Endothelial cell of umbilical vein (primary cell): ENCODE data around the gene HTT-AS. TPM values are rescaled to one million over a fixed set of nuclear protein-coding genes. Genes with fewer than 3 reads are reported as not detected.

ENCODE experiments used
- BruUV-seq: library from RNA; stranded (reverse); fragments of 400-500 nt; replicated peaks from 2 replicates; lab custom pipeline; 2021; lab: Mats Ljungman, UMichigan
- CTCF ChIA-PET: fragments of 300-600, 350-600 bp; sonication (Branson Sonifier 250); formaldehyde crosslinking; loops from one replicate; lab custom pipeline; 2021; ENCODE audit warnings: antibody characterized with exemption, inconsistent platforms; lab: Charles Lee
- POLR2A ChIA-PET: fragments of 300-600, 350-600 bp; sonication (Branson Sonifier 250); formaldehyde crosslinking; loops from one replicate; lab custom pipeline; 2021; ENCODE audit warnings: antibody characterized with exemption, inconsistent platforms; lab: Charles Lee
- DNase-seq: peaks from one replicate; pipeline ENCODE4 v3.0.0-alpha.2; 2011; ENCODE audit warnings: low read depth, low spot score
- FAIRE-seq: peaks from 2 replicates; lab custom pipeline; 2011; peaks lifted over from hg19 to GRCh38; lab: Jason Lieb, UNC
- H2AFZ ChIP-seq: 2 replicates; pipeline ENCODE4 v1.6.0; 2012; ENCODE audit warnings: low read depth, low read length, control low read depth, inconsistent platforms
- H3K27ac ChIP-seq: 2 replicates; pipeline ENCODE4 v1.5.1; 2011; ENCODE audit warnings: low read depth, mild to moderate bottlenecking, control low read depth, low read length, moderate library complexity; ENCODE audit not compliant: insufficient read depth
- H3K27me3 ChIP-seq, 2 experiments: 2 replicates each; pipeline versions ENCODE4 v1.6.0 to v1.6.1; 2011; ENCODE audit warnings: low read length in 2 of 2, mixed read lengths in 1 of 2; ENCODE audit not compliant: control insufficient read depth in 2 of 2, insufficient read depth in 2 of 2
- H3K36me3 ChIP-seq, 2 experiments: 2 replicates in 1 of 2; 3 replicates in 1 of 2; pipeline ENCODE4 v1.5.1; 2011; ENCODE audit warnings: low read length in 2 of 2, mild to moderate bottlenecking in 1 of 2, moderate library complexity in 1 of 2; ENCODE audit not compliant: control insufficient read depth in 2 of 2, insufficient read depth in 2 of 2; ENCODE audit errors: extremely low read depth in 1 of 2
- H3K4me1 ChIP-seq: 3 replicates; pipeline ENCODE4 v1.5.1; 2011; ENCODE audit warnings: mild to moderate bottlenecking, low read length; ENCODE audit not compliant: control insufficient read depth, insufficient read depth; ENCODE audit errors: extremely low read depth
- H3K4me2 ChIP-seq: 2 replicates; pipeline ENCODE4 v1.6.1; 2011; ENCODE audit warnings: low read length, control low read depth, mixed read lengths; ENCODE audit not compliant: insufficient read depth
- H3K4me3 ChIP-seq, 3 experiments: fragments of 200-600 bp in 1 of 3; sonication (generic), shearing (Covaris generic) in 1 of 3; replicated peaks in 1 of 3; 2 replicates each; pipeline ENCODE4 v1.5.1; 2011 to 2016; ENCODE audit warnings: control low read depth in 3 of 3, low read length in 3 of 3, mild to moderate bottlenecking in 2 of 3, inconsistent platforms in 1 of 3, low read depth in 1 of 3, moderate library complexity in 1 of 3; ENCODE audit not compliant: insufficient read depth in 1 of 3
- H3K79me2 ChIP-seq: 2 replicates; pipeline ENCODE4 v1.6.0; 2012; ENCODE audit warnings: low read length, inconsistent platforms; ENCODE audit not compliant: control insufficient read depth, insufficient read depth
- H3K9ac ChIP-seq: replicated peaks from 2 replicates; pipeline ENCODE3; 2011; ENCODE audit warnings: low read length, control low read depth; ENCODE audit not compliant: insufficient read depth; ENCODE audit errors: extremely low read depth
- H3K9me1 ChIP-seq: replicated peaks from 3 replicates; pipeline ENCODE4 v1.6.0; 2011; ENCODE audit warnings: mild to moderate bottlenecking, low read length; ENCODE audit not compliant: control insufficient read depth, insufficient read depth; ENCODE audit errors: extremely low read depth
- H3K9me3 ChIP-seq: replicated peaks from 2 replicates; pipeline ENCODE4 v1.5.1; 2012; ENCODE audit warnings: low read length, inconsistent platforms; ENCODE audit not compliant: control insufficient read depth, insufficient read depth
- H4K20me1 ChIP-seq: replicated peaks from 2 replicates; pipeline ENCODE3; 2011; ENCODE audit warnings: mild to moderate bottlenecking, low read length; ENCODE audit not compliant: control insufficient read depth, insufficient read depth; ENCODE audit errors: extremely low read depth
- EZH2 ChIP-seq: IDR thresholded peaks from 2 replicates; pipeline ENCODE4 v1.6.1; 2012; ENCODE audit warnings: borderline replicate concordance, low read depth, mild to moderate bottlenecking, moderate library complexity, low read length, inconsistent platforms; ENCODE audit not compliant: severe bottlenecking
- FOS ChIP-seq: IDR thresholded peaks from 2 replicates; pipeline ENCODE4 v1.6.1; 2011; ENCODE audit warnings: mild to moderate bottlenecking, low read length, moderate library complexity, borderline replicate concordance; ENCODE audit not compliant: insufficient read depth
- GATA2 ChIP-seq: IDR thresholded peaks from 2 replicates; pipeline ENCODE4 v1.7.0; 2011; ENCODE audit warnings: low read depth, mild to moderate bottlenecking, moderate library complexity, mixed read lengths, low read length; ENCODE audit not compliant: insufficient read length, insufficient read depth
- JUN ChIP-seq: IDR thresholded peaks from 2 replicates; pipeline ENCODE4 v1.6.1; 2011; ENCODE audit warnings: borderline replicate concordance, low read depth; ENCODE audit not compliant: insufficient read length, insufficient read depth
- MYC ChIP-seq: IDR thresholded peaks from one replicate; pipeline ENCODE4 v1.6.1; 2011; ENCODE audit warnings: mild to moderate bottlenecking, low read depth, low read length
- POLR2A ChIP-seq: IDR thresholded peaks from 2 replicates; pipeline ENCODE4 v1.6.1; 2012; ENCODE audit warnings: low read depth, mild to moderate bottlenecking, control low read depth, low read length
- POLR2AphosphoS5 ChIP-seq: IDR thresholded peaks from 2 replicates; pipeline ENCODE4 v1.6.1; 2012; ENCODE audit warnings: low read depth, mild to moderate bottlenecking, control low read depth, low read length, moderate library complexity; ENCODE audit not compliant: insufficient read depth
- dilution Hi-C: fragments of 300-500 bp; cut with MboI; formaldehyde crosslinking; loops from one replicate; pipeline ENCODE4 v1.15.0; 2019; ENCODE audit warnings: low sequenced_read_pairs; ENCODE audit not compliant: extremely low pct_ligation_motif_present
- intact Hi-C: fragments of 100-400 bp; cut with micrococcal nuclease; formaldehyde crosslinking; loops from one replicate; pipeline ENCODE4 v1.10.0; 2022
- polyA plus RNA-seq, 4 experiments: library from polyadenylated mRNA; depleted of rRNA in 3 of 4; stranded (reverse) in 3 of 4; unstranded in 1 of 4; fragments of >200 nt; gene quantifications; 2 replicates each; pipeline versions ENCODE4 v1.2.1 to v1.2.3, GENCODE V29; 2011 to 2012; ENCODE audit warnings: missing spikeins in 1 of 4
- total RNA-seq: library from RNA; stranded (reverse); gene quantifications from 2 replicates; pipeline ENCODE4 v1.2.3, GENCODE V29; 2021
- TF ChIP-seq, protein P1 (sequence below): IDR thresholded peaks from 2 replicates; pipeline ENCODE4 v1.6.1; 2011; ENCODE audit not compliant: insufficient read depth, insufficient read length
- TF ChIP-seq, protein P2 (sequence below), 2 donors: IDR thresholded peaks; 1 replicate in 1 of 2; 2 replicates in 1 of 2; pipeline ENCODE4 v1.5.1; 2011; ENCODE audit warnings: low read length in 2 of 2, mild to moderate bottlenecking in 2 of 2, moderate library complexity in 2 of 2, control low read depth in 1 of 2, inconsistent platforms in 1 of 2, low read depth in 1 of 2; ENCODE audit not compliant: insufficient read depth in 1 of 2; ENCODE audit errors: extremely low read depth in 1 of 2

HTT-AS gene
- total and polyA plus RNA-seq, 2 donors (not counting 3 experiments of a cell fraction or from before 2014, with no cell fraction given): not detected

DNA sequence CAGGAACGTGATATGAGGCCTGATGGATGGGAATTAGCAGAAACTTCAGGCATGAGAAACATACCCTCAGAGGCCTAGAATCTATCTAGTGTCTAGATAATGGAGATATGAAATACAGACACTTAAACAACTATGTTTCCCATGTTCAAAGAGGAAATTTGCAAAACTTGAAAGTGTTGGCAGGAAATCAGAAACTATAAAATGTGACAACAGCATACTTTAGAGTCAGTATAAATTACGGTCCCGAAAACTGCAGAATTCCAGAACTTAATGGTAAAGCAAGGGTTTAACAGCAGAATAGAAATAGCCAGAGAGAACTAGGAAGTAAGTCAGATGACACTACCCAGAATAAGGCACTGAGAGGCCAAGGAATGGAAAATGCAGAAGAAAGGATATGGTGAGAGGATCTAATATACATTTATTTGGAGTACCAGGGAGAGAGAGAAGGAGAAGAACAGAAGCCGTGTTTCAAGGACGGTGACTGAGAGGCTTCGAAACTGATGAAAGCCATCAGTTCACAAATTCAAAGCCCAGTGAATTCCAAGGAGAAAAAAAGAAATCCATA is 7.4 kb downstream of the HTT-AS start:
- TF ChIP-seq POLR2A (no peak), JUN (no peak), MYC (no peak), FOS (no peak), EZH2 (no peak), POLR2AphosphoS5 (no peak), GATA2 (no peak)
- TF ChIP-seq, protein P1, sequence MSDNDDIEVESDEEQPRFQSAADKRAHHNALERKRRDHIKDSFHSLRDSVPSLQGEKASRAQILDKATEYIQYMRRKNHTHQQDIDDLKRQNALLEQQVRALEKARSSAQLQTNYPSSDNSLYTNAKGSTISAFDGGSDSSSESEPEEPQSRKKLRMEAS: no peak
- TF ChIP-seq, protein P2, sequence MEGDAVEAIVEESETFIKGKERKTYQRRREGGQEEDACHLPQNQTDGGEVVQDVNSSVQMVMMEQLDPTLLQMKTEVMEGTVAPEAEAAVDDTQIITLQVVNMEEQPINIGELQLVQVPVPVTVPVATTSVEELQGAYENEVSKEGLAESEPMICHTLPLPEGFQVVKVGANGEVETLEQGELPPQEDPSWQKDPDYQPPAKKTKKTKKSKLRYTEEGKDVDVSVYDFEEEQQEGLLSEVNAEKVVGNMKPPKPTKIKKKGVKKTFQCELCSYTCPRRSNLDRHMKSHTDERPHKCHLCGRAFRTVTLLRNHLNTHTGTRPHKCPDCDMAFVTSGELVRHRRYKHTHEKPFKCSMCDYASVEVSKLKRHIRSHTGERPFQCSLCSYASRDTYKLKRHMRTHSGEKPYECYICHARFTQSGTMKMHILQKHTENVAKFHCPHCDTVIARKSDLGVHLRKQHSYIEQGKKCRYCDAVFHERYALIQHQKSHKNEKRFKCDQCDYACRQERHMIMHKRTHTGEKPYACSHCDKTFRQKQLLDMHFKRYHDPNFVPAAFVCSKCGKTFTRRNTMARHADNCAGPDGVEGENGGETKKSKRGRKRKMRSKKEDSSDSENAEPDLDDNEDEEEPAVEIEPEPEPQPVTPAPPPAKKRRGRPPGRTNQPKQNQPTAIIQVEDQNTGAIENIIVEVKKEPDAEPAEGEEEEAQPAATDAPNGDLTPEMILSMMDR (IDR thresholded peaks at IDR 0.05; ENCODE audit: extremely low read depth in 1 of 2, insufficient read depth in 1 of 2, low read depth in 1 of 2, low read length in 2 of 2): no peak
- no peak overlapping the region for H3K4me2 ChIP-seq
- ChIA-PET POLR2A (no interaction called here), CTCF (no interaction called here)
- DNase-seq (no peak), FAIRE-seq (no peak)
- no peak overlapping the region for H3K4me3 ChIP-seq
- no peaks in the 10 kb centered on the region for H3K79me2 ChIP-seq
- no peak overlapping the region for H3K9ac ChIP-seq
- H3K9me1 ChIP-seq: no peaks in the 10 kb centered on the region
- peaks cover 0 to 2% of the 10 kb centered on the region in 2 experiments for H3K27me3 ChIP-seq
- H3K27ac ChIP-seq: no peak overlapping the region
- no peak overlapping the region for H2AFZ ChIP-seq
- no peaks in the 10 kb centered on the region for H3K36me3 ChIP-seq
- no TSS peak for BruUV-seq
- intact Hi-C loops (no loop called here), dilution Hi-C loops (no loop called here)
- no peaks in the 10 kb centered on the region for H4K20me1 ChIP-seq
- no peaks in the 10 kb centered on the region for H3K9me3 ChIP-seq
- H3K4me1 ChIP-seq: no peaks in the 10 kb centered on the region
